Aortic smooth muscle cell (primary cell): ENCODE measurements around the gene NAPG. TPM values are rescaled to one million over a fixed set of nuclear protein-coding genes. Genes with fewer than 3 reads are reported as not detected.

ENCODE experiments used
- total RNA-seq: library from RNA; depleted of rRNA; stranded (reverse); fragments of >200 nt; gene quantifications from 2 replicates; pipeline ENCODE4 v1.2.3, GENCODE V29; 2014

Gene NAPG
- 57.5 and 62.0 TPM in 2 replicates for total RNA-seq

GRCh38 chr18:10525697-10526560 lies at the start of gene NAPG:
Gene NAPG (plus strand): TSS chr18:10526027. CDS start chr18:10526103, 76 bp downstream.

Other genes with a start within 250 kb of the NAPG start
- gene APCDD1, start 71.4 kb upstream of the NAPG start, total RNA-seq, result 0.79 and 4.4 TPM in 2 replicates